Upper lobe of left lung (tissue), 4 donors: ENCODE measurements around the gene CCDC149.

ENCODE experiments used
- EP300 ChIP-seq, 4 donors: sonication (generic); formaldehyde crosslinking; IDR thresholded peaks; one replicate each; pipeline ENCODE4 v1.5.1; 2017; ENCODE audit warnings: antibody characterized with exemption in 4 of 4, control low read depth in 2 of 4
- POLR2AphosphoS5 ChIP-seq, 2 donors: sonication (generic); formaldehyde crosslinking; IDR thresholded peaks; one replicate each; pipeline ENCODE4 v1.5.1; 2017; ENCODE audit warnings: antibody characterized with exemption in 2 of 2

DNA sequence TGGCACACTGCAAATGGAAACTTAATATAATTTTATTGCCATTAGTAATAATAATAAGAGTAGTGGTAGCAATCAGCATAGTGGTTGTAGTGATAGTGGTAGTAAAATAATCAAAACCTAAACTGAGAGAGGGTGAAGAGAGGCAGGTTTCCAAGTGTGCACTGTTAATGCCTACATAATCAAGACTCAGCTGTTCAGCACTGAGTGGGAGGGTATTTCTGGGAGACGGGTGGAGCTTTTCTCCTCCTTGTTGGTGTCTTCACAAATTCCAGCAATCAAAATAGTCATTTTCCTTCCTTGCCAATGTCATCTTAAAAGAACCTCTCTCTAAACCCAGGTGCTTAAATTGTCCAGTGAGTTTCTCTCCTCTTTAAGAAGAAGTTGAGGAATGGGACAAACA lies 18.6 kb downstream of the CCDC149 start:
- TF ChIP-seq EP300 (IDR thresholded peaks at IDR 0.05) = no peak
- TF ChIP-seq POLR2AphosphoS5 (IDR thresholded peaks at IDR 0.05) = no peak
